GM12872 (cell line): ENCODE data around the gene AICDA.

Experiments used
- CTCF ChIP-seq: IDR thresholded peaks from 3 replicates; pipeline ENCODE4 v1.5.1; 2011; ENCODE audit warnings: low read depth, mild to moderate bottlenecking, low read length, moderate library complexity; ENCODE audit not compliant: insufficient read depth

The AICDA gene

GRCh38 chr12:8562310-8562709 lies 50.3 kb downstream of the AICDA start:
- peak; percentile 46; the same call in 2 of the 3 replicates for TF ChIP-seq CTCF

- no peak for TF ChIP-seq CTCF
Measured at GRCh38 chr12:8561011-8561410, 51.6 kb downstream of the AICDA start.

- TF ChIP-seq CTCF: no peak
Measured at GRCh38 chr12:8559676-8560075, 53.0 kb downstream of the AICDA start.

- TF ChIP-seq CTCF: no peak
Measured at GRCh38 chr12:8556531-8557097, 56.0 kb downstream of the AICDA start.

DNA sequence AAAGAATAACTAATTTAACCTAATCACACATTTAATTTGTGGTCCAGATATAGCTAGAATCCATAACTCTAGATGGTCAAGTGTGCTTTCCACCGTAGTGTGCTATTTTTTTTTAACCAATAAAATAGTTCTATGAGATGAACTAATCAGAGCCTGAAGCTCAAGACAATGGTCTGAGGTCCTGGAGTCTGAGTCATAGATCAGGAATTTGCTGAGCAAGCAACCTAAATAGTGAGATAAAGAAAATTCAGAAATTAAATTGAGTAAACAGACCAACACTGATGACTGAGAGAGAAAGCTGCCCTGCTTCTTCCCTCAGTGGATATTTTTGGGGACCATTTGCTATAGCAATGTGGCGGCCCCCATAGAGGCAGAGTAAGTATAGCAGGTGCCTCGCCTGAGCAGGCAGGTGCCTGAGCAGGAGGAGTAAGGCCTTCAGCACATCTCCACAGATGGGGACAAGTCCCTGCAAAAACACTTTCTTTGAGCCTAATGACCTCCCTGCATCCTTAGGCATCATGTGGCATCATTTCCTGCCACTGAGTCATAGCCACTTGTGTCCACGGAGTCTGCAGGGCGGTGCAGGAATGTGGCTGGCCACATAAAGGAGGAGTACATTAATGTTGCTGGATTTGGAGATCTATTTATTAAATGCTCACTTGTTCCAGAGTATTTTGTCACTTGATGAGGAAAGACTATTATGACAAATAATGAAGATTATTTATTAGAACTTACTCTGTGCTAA lies 58.0 kb downstream of the AICDA start:
- no peak for TF ChIP-seq CTCF

DNA sequence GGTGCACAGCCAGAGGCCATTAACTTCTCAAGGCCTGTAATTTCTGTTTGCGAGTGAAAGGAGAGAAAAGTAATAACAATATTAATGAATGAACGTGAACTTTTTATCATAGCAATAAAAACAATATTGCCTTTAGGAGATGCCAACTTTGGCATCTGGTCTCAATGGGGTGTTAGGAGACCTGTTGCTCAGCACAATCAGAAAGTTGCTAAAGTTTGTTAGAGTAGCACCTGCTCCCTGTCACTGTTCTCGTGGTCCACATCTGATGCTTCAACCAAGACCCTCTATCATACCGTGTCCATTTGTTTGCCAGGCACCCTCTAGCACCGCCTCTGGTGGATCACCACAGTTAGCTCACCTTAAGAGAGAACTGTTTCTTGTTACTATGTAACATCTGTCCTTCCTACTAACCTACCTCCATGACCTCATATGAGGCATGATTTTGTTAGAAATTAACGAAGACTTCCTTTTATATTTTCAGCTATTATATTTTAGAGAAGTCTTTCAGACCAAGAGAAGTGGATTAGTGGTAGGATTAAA lies 59.5 kb downstream of the AICDA start:
- TF ChIP-seq CTCF: peak; percentile 27; the same call in 1 of the 3 replicates
